ENCODE results near the gene INTU. TPM values are rescaled to one million over a fixed set of nuclear protein-coding genes. Genes with fewer than 3 reads are reported as not detected.

INTU gene
- total RNA-seq, 1 donor from 2014 or later: 3.9 TPM

- H3K36me3 ChIP-seq (ENCODE audit: control insufficient read depth, insufficient read depth, low read length): no peaks in the 10 kb centered on the region
- peak; percentile 47 for DNase-seq (ENCODE audit: low read depth)
- no peak for FAIRE-seq
- H3K27me3 ChIP-seq (ENCODE audit: control insufficient read depth, insufficient read depth, low read length): no peaks in the 10 kb centered on the region
- no peak for TF ChIP-seq CTCF (IDR thresholded peaks at IDR 0.05; ENCODE audit: insufficient read depth, low read length, severe bottlenecking)
- no peak overlapping the region for H3K4me3 ChIP-seq (ENCODE audit: low read depth, low read length)
Observed at GRCh38 chr4:127656047-127656680, 23.4 kb downstream of the INTU start.

- DNase-seq (ENCODE audit: low read depth): no peak
- Histone ChIP-seq H3K27me3 (ENCODE audit: control insufficient read depth, insufficient read depth, low read length) (no peaks in the 10 kb centered on the region), H3K4me3 (ENCODE audit: low read depth, low read length) (no peak overlapping the region), H3K36me3 (ENCODE audit: control insufficient read depth, insufficient read depth, low read length) (no peaks in the 10 kb centered on the region)
- FAIRE-seq: no peak
- no peak for TF ChIP-seq CTCF (IDR thresholded peaks at IDR 0.05; ENCODE audit: insufficient read depth, low read length, severe bottlenecking)
Observed at GRCh38 chr4:127660284-127660885, 27.6 kb downstream of the INTU start.

- no peak for TF ChIP-seq CTCF (IDR thresholded peaks at IDR 0.05; ENCODE audit: insufficient read depth, low read length, severe bottlenecking)
- DNase-seq (ENCODE audit: low read depth) (no peak), FAIRE-seq (no peak)
- no peak overlapping the region for H3K4me3 ChIP-seq (ENCODE audit: low read depth, low read length)
- H3K36me3 ChIP-seq (ENCODE audit: control insufficient read depth, insufficient read depth, low read length): no peaks in the 10 kb centered on the region
- H3K27me3 ChIP-seq (ENCODE audit: control insufficient read depth, insufficient read depth, low read length): no peaks in the 10 kb centered on the region
Observed at GRCh38 chr4:127667116-127667515, 34.4 kb downstream of the INTU start.

GRCh38 chr4:127667772-127668171 lies 35.0 kb downstream of the INTU start:
- H3K4me3 ChIP-seq (ENCODE audit: low read depth, low read length): no peak overlapping the region
- no peak for FAIRE-seq
- TF ChIP-seq CTCF (IDR thresholded peaks at IDR 0.05; ENCODE audit: insufficient read depth, low read length, severe bottlenecking): no peak
- DNase-seq (ENCODE audit: low read depth): no peak
- H3K27me3 ChIP-seq (ENCODE audit: control insufficient read depth, insufficient read depth, low read length): no peaks in the 10 kb centered on the region
- no peaks in the 10 kb centered on the region for H3K36me3 ChIP-seq (ENCODE audit: control insufficient read depth, insufficient read depth, low read length)

- no peak overlapping the region for H3K4me3 ChIP-seq (ENCODE audit: low read depth, low read length)
- no peaks in the 10 kb centered on the region for H3K27me3 ChIP-seq (ENCODE audit: control insufficient read depth, insufficient read depth, low read length)
- FAIRE-seq: no peak
- no peak for TF ChIP-seq CTCF (IDR thresholded peaks at IDR 0.05; ENCODE audit: insufficient read depth, low read length, severe bottlenecking)
- H3K36me3 ChIP-seq (ENCODE audit: control insufficient read depth, insufficient read depth, low read length): no peaks in the 10 kb centered on the region
- DNase-seq (ENCODE audit: low read depth): no peak
Observed at GRCh38 chr4:127668770-127669169, 36.0 kb downstream of the INTU start.

GRCh38 chr4:127669691-127670090 lies 36.9 kb downstream of the INTU start:
- Histone ChIP-seq H3K4me3 (ENCODE audit: low read depth, low read length) (no peak overlapping the region), H3K36me3 (ENCODE audit: control insufficient read depth, insufficient read depth, low read length) (no peaks in the 10 kb centered on the region), H3K27me3 (ENCODE audit: control insufficient read depth, insufficient read depth, low read length) (no peaks in the 10 kb centered on the region)
- no peak for FAIRE-seq
- no peak for TF ChIP-seq CTCF (IDR thresholded peaks at IDR 0.05; ENCODE audit: insufficient read depth, low read length, severe bottlenecking)
- DNase-seq (ENCODE audit: low read depth): no peak

All from bronchial epithelial cell (primary cell).